Astrocyte (in vitro differentiated cells and primary cell): Measurements from ENCODE around the gene FBN2. TPM values are rescaled to one million over a fixed set of nuclear protein-coding genes. Genes with fewer than 3 reads are reported as not detected.

Experiments used
- DNase-seq: peaks from one replicate; pipeline ENCODE4 v3.0.0-alpha.2; 2010; ENCODE audit warnings: low read depth
- FAIRE-seq: peaks from 2 replicates; lab custom pipeline; 2011; peaks lifted over from hg19 to GRCh38; lab: Jason Lieb, UNC
- H2AFZ ChIP-seq: 2 replicates; pipeline ENCODE4 v1.6.0; 2012; ENCODE audit warnings: low read depth, low read length, inconsistent platforms
- H3K27ac ChIP-seq: 2 replicates; pipeline ENCODE4 v1.5.1; 2011; ENCODE audit warnings: low read depth, low read length, inconsistent platforms
- H3K27me3 ChIP-seq: 2 replicates; pipeline ENCODE4 v1.6.0; 2011; ENCODE audit warnings: low read length, inconsistent platforms; ENCODE audit not compliant: insufficient read depth
- H3K36me3 ChIP-seq: 2 replicates; pipeline ENCODE4 v1.5.1; 2011; ENCODE audit warnings: low read length, inconsistent platforms; ENCODE audit not compliant: insufficient read depth
- H3K4me1 ChIP-seq: 2 replicates; pipeline ENCODE4 v1.5.1; 2011; ENCODE audit warnings: low read length, inconsistent platforms; ENCODE audit not compliant: insufficient read depth
- H3K4me2 ChIP-seq: 2 replicates; pipeline ENCODE4 v1.6.0; 2012; ENCODE audit warnings: low read length, inconsistent platforms
- H3K4me3 ChIP-seq: 2 replicates; pipeline ENCODE4 v1.5.1; 2011; ENCODE audit warnings: low read depth, mild to moderate bottlenecking, low read length, inconsistent platforms; ENCODE audit not compliant: insufficient read depth
- H3K79me2 ChIP-seq: 2 replicates; pipeline ENCODE4 v1.6.0; 2012; ENCODE audit warnings: mild to moderate bottlenecking, low read length, inconsistent platforms; ENCODE audit not compliant: insufficient read depth
- H3K9ac ChIP-seq: 2 replicates; pipeline ENCODE4 v1.6.0; 2012; ENCODE audit warnings: mild to moderate bottlenecking, low read length, inconsistent platforms
- H3K9me3 ChIP-seq: 2 replicates; pipeline ENCODE4 v1.5.1; 2012; ENCODE audit warnings: low read depth, mild to moderate bottlenecking, low read length, inconsistent platforms; ENCODE audit not compliant: insufficient read depth
- H4K20me1 ChIP-seq: 2 replicates; pipeline ENCODE4 v1.6.0; 2012; ENCODE audit warnings: low read length, inconsistent platforms; ENCODE audit not compliant: insufficient read depth
- H3K27ac Mint-ChIP-seq: one replicate; pipeline ENCODE4 v1.8.0; 2021; ENCODE audit warnings: mild to moderate bottlenecking, mixed read lengths; ENCODE audit not compliant: unreplicated experiment
- H3K27me3 Mint-ChIP-seq: one replicate; pipeline ENCODE4 v1.8.0; 2021; ENCODE audit warnings: low read depth, mixed read lengths; ENCODE audit not compliant: unreplicated experiment
- H3K36me3 Mint-ChIP-seq: one replicate; pipeline ENCODE4 v1.8.0; 2021; ENCODE audit warnings: low read depth, mixed read lengths; ENCODE audit not compliant: unreplicated experiment
- H3K4me1 Mint-ChIP-seq: one replicate; pipeline ENCODE4 v1.8.0; 2021; ENCODE audit warnings: low read depth, mixed read lengths; ENCODE audit not compliant: unreplicated experiment
- H3K4me3 Mint-ChIP-seq: one replicate; pipeline ENCODE4 v1.8.0; 2021; ENCODE audit warnings: mild to moderate bottlenecking, moderate library complexity, mixed read lengths; ENCODE audit not compliant: unreplicated experiment
- H3K9me3 Mint-ChIP-seq: one replicate; pipeline ENCODE4 v1.8.0; 2021; ENCODE audit warnings: mild to moderate bottlenecking, mixed read lengths; ENCODE audit not compliant: unreplicated experiment
- CTCF ChIP-seq: IDR thresholded peaks from 2 replicates; pipeline ENCODE4 v1.5.1; 2011; ENCODE audit warnings: low read depth, mild to moderate bottlenecking, inconsistent platforms, low read length, moderate library complexity; ENCODE audit not compliant: insufficient read depth
- EZH2 ChIP-seq: IDR thresholded peaks from 2 replicates; pipeline ENCODE4 v1.6.1; 2012; ENCODE audit warnings: mild to moderate bottlenecking, low read length, inconsistent platforms; ENCODE audit not compliant: insufficient read depth
- total RNA-seq: library from RNA; stranded (reverse); gene quantifications from 2 replicates; pipeline ENCODE4 v1.2.1, GENCODE V29; 2021

The FBN2 gene
- total RNA-seq, 1 donor from 2014 or later = 176 TPM

- H3K27me3 ChIP-seq = no peaks in the 10 kb centered on the region
- H3K4me1 Mint-ChIP-seq = peaks cover 19% of the 10 kb centered on the region
- H3K4me3 ChIP-seq = no peak overlapping the region
- peaks cover 6% of the 10 kb centered on the region for H3K4me1 ChIP-seq
- peak; percentile 27 for DNase-seq
- H2AFZ ChIP-seq = no peak overlapping the region
- no peaks in the 10 kb centered on the region for H3K9me3 ChIP-seq
- no peaks in the 10 kb centered on the region for H4K20me1 ChIP-seq
- no peak overlapping the region for H3K9ac ChIP-seq
- no peak overlapping the region for H3K4me3 Mint-ChIP-seq
- H3K9me3 Mint-ChIP-seq = no peaks in the 10 kb centered on the region
- no peaks in the 10 kb centered on the region for H3K36me3 Mint-ChIP-seq
- no peak overlapping the region for H3K27ac Mint-ChIP-seq
- H3K4me2 ChIP-seq = peak overlapping the region; percentile 4
- TF ChIP-seq CTCF (no peak), EZH2 (no peak)
- H3K27ac ChIP-seq = peak overlapping the region; percentile 38
- no peaks in the 10 kb centered on the region for H3K79me2 ChIP-seq
- H3K36me3 ChIP-seq = no peaks in the 10 kb centered on the region
- no peaks in the 10 kb centered on the region for H3K27me3 Mint-ChIP-seq
- FAIRE-seq = no peak
These were observed 159.4 kb downstream of the FBN2 start for GRCh38 chr5:128378632-128379031.

- no peaks in the 10 kb centered on the region for H3K36me3 Mint-ChIP-seq
- FAIRE-seq = peak; percentile 68
These were observed 159.8 kb downstream of the FBN2 start for GRCh38 chr5:128378196-128378595.

More at GRCh38 chr5:128378196-128378595, 159.8 kb downstream of the FBN2 start:
- H4K20me1 ChIP-seq = no peaks in the 10 kb centered on the region
- no peaks in the 10 kb centered on the region for H3K9me3 ChIP-seq
- no peak overlapping the region for H3K4me3 ChIP-seq
- H3K9ac ChIP-seq = no peak overlapping the region
- H3K27me3 ChIP-seq = no peaks in the 10 kb centered on the region
- Mint-ChIP-seq H3K4me3 (no peak overlapping the region), H3K4me1 (peaks cover 19% of the 10 kb centered on the region), H3K9me3 (no peaks in the 10 kb centered on the region), H3K27ac (no peak overlapping the region), H3K27me3 (no peaks in the 10 kb centered on the region)
- DNase-seq = peak; percentile 72
- H3K4me1 ChIP-seq = peaks cover 6% of the 10 kb centered on the region
- no peaks in the 10 kb centered on the region for H3K36me3 ChIP-seq
- no peak overlapping the region for H2AFZ ChIP-seq
- H3K79me2 ChIP-seq = no peaks in the 10 kb centered on the region
- H3K27ac ChIP-seq = peak overlapping the region; percentile 38
- H3K4me2 ChIP-seq = peak overlapping the region; percentile 4
- TF ChIP-seq EZH2 (no peak), CTCF (no peak)
